Limb (tissue), 2 donors: Measurements from ENCODE around the gene MICAL2.

Source experiments
- DNase-seq, 2 donors: peaks; one replicate each; pipeline ENCODE4 v3.0.0-alpha.2; 2016; ENCODE audit errors: extremely low spot score in 2 of 2

The MICAL2 gene

GRCh38 chr11:12284316-12285050 is 174.1 kb downstream of the MICAL2 start:
- peak in 1 of 2 donors; percentile 30 for DNase-seq

GRCh38 chr11:12285106-12285505 is 174.7 kb downstream of the MICAL2 start:
- no peak for DNase-seq

- DNase-seq = no peak
Observed at GRCh38 chr11:12285811-12286222, 175.4 kb downstream of the MICAL2 start.

GRCh38 chr11:12286606-12287005 is 176.2 kb downstream of the MICAL2 start:
- DNase-seq = no peak

DNA sequence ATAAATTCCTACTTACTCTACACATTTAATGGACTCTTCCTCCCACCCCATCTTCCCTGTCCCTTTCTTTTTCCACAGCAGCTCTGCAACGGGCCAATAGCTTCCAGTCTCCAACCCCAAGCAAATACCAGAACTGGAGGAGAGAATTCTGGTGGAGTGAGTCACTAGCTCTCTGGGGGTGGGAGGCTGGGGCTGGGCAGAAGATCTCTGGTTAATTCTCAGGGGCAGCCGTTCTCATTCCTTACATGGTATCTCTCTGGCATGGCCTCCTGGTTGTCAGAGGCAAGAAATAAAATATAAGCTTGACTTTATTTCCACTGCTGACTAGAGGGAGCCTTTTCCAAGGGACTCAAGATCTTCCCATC is 176.6 kb downstream of the MICAL2 start:
- DNase-seq = peak in 1 of 2 donors; percentile 38

DNA sequence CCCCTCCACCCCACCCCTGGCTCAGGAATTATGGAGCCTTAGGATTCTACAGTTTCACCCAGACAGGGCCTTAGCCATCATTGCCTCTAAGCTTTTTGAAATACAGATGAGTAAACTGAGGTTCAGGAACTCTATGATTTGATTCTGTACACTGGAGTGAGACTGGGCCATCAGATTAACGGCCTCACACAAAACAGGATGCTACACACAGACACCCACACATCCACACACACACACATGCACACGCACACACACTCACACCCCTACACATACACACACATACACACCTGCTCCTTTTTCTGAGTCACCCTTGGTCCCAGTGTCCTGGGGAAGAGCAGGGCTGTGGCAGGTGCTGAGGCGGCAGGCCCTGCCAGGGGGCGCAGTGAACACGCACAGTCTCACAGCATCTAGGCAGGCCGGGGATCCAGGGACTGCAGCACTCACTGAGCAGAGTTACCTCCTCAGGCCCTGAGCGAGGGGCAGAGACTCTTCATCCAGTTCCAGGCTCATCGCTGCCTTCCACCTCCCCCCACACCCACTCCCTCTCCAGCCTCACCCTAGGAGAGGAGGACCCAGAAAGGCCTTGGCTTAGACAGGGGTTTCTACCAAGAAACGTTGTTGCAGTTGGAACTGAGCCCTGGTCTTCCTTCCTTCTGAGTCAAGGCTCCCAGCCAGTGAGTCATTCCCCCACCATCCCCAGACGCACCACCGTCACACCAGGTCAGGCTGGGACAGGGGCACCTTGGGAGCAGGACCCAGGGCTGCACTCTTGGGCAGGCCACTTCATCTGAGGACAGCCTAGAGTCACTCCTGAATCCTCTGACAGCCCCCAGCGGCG is 177.2 kb downstream of the MICAL2 start:
- DNase-seq = peak in 1 of 2 donors; percentile 69

DNA sequence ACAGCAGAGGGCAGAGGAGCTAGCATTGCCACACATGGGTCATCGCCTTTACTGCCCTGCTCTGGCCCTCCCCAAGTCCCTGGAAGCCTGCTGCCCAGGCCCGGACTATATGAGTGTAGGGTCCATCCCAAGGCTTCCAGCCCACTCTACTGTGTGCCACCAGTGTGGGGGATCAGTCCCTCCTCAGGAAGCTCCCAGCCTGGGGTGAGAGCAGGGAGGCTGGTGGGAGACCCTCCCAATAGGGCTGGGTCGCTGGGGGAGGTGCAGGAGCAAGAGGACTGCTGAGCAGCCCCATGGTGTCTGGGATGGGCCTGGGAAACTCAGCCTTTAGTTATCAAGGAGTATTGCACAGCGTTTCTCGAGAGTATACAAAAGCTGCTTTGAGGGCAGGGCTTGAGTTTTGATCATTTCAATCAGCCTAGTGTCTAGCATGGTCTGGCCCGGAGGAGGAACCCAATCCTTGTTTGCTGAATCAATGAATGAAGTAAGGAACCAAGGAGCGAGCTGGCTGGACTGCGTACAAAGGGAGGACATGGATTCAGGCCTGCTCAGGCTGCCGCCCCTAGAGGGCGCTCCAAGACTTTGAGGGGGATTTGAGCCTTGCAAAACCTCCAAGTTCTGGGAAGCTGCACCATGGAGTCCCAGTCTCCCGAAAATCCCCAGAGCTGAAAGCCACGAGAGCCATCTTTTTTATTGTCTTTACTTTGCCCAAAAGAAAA is 178.0 kb downstream of the MICAL2 start:
- peak; percentile 69 to 87 for DNase-seq

GRCh38 chr11:12288931-12289666 is 178.7 kb downstream of the MICAL2 start:
- no peak for DNase-seq

DNA sequence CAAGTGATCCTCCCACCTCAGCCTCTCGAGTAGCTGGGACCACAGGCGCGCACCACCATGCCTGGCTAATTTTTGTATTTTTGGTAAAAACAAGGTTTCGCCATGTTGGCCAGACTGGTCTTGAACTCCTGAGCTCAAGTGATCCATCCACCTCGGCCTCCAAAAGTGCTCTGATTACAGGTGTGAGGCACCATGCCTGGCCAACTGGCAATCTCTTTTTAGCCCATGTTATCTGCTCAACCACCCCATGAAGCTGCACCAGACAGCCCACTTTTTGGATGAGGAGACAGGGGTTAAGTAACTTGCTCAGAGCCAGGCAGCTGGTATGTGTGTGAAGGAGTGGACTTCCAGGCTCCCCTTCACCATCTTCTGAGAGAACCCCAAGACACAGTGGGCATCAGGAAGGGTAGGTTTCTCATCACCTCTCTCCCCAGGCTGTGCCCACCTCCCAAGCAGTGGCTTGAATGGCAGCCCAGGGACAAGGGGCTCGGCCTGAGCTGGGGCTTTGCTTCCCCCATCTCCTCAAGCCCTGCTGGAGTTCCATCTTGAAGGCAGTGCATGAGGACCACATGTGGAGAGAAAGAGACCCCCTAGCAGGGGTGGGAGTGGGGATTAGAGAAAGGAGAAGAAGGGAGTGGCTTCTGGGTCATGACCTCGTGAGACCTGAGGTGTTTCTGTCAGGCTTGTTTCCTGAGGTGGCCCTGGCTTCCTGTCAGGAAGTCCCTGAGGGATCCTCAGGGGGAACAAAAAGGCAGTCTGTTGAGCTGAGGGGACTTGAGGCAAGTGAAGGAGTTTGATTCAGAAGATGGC is 179.5 kb downstream of the MICAL2 start:
- no peak for DNase-seq

- DNase-seq = no peak
Observed at GRCh38 chr11:12290477-12290922, 180.1 kb downstream of the MICAL2 start.

- DNase-seq = no peak
Observed at GRCh38 chr11:12291313-12291712, 180.9 kb downstream of the MICAL2 start.

DNA sequence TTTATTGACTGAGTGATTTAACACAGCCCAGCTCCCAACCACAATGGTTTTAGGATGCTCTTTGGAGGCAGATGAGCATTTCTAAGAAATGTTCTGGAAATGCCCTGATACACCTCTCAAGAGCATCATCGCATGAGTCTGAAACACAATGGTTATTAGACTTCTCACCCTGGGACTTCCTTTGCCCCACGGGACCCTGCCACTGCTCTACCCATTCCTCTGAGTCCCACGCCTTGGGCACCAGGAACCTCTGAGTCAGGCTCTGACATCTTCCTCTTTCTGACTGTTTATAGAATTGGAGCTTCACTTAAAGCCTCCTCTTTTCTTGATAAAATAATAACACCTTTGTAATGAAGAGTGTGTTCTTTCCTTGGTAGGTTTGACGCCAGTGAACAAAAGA is 181.4 kb downstream of the MICAL2 start:
- no peak for DNase-seq

- no peak for DNase-seq
Observed at GRCh38 chr11:12292766-12293165, 182.4 kb downstream of the MICAL2 start.

DNA sequence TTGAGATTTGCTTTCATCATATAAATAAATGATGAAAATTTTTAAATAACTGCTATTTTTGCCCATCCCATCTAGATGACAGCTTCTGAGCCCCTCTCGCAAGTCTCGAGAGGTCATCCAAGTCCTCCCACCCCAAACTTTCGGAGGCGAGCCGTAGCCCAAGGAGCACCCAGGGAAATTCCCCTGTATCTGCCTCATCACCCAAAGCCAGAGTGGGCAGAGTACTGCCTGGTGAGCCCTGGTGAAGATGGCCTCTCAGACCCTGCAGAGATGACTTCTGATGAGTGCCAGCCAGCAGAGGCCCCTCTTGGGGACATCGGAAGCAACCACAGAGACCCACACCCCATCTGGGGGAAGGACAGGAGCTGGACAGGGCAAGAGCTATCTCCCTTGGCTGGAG is 183.1 kb downstream of the MICAL2 start:
- no peak for DNase-seq

DNA sequence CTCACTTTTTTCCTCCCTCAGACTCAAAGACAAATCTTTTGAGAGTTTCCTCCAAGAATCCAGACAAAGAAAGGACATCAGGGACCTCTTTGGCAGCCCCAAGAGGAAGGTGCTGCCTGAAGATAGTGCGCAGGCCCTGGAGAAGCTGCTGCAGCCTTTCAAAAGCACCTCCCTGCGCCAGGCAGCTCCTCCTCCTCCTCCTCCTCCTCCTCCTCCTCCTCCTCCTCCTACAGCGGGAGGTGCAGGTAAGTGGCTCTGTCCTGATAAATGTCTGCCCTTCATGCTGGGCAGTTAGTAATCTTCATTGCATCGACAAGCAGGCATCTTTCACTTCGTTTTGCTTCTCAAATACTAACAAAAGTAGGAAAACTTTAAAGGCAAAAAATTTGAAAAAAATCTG is 184.2 kb downstream of the MICAL2 start:
- no peak for DNase-seq

DNA sequence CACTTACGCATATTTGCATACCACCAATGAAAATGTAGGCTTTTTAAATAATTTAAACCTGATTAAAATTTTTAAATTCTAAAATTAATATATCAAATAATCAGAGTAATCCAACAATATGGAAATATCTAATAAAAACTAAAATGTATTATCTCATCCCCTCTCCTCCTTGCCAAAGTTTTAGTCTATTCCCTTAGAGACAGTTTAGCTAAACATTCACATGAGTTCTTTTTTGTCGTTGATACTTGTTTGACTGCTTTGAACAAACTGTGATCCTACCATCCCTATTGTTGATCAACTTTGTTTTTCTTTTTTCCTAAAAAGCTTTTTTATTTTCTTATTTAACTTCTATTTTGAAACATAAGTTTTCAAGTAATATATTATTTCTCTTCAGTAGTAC is 185.6 kb downstream of the MICAL2 start:
- no peak for DNase-seq

DNA sequence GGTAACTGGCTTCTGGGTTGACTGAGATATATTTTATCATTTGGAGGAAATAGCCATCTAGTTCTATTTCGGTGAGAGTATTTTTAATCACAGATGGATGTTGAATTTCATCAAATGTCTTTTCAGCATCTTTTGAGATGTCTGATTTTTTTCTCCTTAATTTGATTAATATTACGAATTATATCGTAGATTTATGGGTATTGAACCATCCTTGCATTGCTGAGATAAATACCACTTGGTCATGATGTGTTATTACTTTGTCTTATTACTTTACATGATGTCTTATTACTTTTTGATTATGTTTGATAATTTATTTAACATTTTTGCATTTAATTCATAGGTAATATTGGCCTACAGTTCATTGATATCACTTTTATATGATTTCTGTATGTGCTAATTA is 188.2 kb downstream of the MICAL2 start:
- no peak for DNase-seq

DNA sequence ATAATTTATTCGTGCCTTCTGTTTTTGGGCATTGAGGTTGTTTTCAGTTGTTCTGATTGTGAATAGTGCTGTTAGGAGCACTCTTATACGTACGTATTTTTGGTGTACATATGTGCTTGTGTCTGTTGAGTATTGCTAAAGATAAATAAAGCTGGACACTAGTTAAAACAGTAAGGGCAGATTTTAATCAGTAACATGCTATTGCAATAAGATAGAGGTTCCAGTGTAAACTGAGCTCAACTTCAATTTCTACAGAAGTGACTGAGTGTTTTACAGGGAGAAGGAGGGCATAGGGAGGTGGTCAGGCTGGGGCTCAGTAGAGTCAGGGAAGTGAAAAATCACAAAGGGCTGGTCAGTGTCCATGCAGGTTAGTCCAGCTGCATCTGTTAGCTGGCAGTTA is 191.0 kb downstream of the MICAL2 start:
- no peak for DNase-seq

DNA sequence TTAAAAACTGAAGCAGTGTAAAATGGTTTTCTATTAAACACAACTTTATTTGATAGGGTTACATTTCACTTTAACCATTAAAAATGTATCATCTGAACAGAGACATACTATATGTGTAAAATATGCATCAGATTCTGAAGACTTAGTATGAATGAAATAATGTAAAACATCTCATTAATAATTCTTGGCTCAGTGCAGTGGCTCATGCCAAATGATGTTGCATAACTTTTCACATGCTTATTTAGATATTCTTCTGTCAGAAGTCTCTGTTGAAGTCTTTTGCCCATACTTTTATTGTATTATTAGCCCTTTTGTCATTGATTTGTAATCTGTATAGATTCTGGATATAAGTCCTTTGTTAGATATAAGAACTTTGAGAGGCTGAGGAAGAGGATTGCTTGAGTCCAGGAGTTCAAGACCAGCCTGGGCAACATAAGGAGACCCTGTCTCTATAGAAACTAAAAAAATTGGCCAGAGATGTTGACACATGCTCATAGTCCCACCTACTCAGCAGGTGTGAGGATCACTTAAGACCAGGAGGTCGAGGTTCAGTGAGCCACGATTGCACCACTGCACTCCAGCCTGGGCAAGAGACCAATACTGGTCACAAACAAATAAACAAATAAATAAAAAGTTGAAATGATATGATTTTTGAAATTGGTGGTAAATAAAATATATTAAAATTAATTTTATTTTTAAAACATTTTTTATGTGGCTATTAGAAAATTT is 193.2 kb downstream of the MICAL2 start:
- no peak for DNase-seq

DNA sequence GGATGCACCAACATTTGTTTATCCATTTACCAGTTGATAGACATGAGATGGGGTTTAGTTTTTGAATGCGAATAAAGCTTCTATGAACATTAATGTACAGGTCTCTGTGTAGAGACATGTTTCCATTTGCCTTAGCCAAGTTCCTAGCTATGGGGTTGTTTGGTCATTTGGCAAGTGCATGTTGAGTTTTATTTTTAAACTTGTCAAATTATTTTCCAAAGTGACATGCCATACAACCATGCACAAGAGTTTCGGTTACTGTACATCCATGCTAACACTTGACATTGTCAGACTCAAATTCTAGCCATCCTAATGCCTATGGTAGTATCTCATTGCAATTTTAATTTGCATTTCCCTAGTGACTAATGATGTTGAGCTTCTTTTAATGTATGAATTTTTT is 196.4 kb downstream of the MICAL2 start:
- no peak for DNase-seq
